ENCODE measurements around the gene TSACC.

Gene TSACC

DNA sequence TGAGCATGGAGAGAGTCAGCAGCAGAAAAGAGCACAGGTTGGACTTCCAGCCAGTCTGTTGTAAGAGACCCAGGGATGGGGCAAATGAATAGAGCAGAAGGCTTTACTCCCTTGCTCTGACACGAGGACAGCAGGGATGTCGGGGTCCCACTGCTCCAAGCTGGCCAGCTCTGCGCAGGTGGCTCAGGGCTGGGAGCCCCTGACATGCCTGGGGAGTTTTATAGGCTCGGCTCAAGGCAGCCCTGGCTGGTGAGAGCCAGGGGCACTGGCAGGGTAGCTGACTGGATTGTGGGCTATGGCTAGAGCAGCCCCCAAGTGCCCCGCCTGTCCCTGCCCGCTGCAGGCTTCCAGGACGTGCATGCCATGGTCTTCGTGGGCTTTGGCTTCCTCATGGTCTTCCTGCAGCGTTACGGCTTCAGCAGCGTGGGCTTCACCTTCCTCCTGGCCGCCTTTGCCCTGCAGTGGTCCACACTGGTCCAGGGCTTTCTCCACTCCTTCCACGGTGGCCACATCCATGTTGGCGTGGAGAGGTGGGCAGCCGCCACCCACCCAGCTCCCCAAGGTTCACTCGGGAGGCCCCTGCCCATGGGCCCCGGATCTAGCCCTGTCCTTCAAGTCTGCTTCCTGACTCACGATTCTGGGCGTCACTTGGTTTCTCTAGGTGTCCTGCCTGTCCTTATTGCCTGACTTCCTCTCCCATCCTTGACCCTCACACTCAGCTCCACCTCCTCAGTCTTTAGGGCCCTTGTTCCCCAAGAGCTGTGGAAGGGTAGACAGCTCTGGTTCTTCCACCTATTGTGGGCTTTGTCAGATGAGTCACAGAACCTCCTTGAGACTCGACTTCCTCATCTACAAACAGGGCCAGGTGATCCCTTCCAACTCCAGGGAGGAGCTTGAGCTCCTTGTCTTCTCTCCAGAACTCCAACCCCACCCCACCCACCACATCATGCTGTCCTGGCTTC lies 38.9 kb downstream of the TSACC start:
- DNase-seq (ENCODE audit: low spot score) = no peak

DNA sequence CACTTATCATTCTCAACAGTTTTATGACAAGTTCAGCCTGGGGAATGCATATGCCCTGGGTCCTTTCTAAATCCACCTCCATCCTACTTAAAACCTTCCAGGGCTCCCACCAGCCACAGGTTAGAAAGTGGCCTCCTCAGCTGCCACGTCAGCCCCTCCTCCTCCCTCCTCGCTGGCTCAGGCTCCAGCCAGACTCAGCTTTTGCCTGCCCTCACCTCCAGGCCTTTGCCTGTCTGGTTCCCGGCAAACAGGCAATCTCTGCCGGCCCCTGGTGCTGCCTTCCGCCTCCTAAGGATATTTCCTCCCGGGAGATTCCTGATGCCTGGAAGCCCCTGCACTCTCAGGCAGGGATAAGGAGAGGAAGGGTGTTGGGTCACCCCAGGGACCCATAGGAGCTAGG lies 40.2 kb downstream of the TSACC start:
- no peak for DNase-seq (ENCODE audit: low spot score)

- no peak for DNase-seq (ENCODE audit: low spot score)
Measured at GRCh38 chr1:156379420-156380165, 41.3 kb downstream of the TSACC start.

GRCh38 chr1:156382561-156382960 lies 44.2 kb downstream of the TSACC start:
- DNase-seq (ENCODE audit: low spot score) = no peak

GRCh38 chr1:156383023-156383422 lies 44.7 kb downstream of the TSACC start:
- peak; percentile 61 for DNase-seq (ENCODE audit: low spot score)

DNA sequence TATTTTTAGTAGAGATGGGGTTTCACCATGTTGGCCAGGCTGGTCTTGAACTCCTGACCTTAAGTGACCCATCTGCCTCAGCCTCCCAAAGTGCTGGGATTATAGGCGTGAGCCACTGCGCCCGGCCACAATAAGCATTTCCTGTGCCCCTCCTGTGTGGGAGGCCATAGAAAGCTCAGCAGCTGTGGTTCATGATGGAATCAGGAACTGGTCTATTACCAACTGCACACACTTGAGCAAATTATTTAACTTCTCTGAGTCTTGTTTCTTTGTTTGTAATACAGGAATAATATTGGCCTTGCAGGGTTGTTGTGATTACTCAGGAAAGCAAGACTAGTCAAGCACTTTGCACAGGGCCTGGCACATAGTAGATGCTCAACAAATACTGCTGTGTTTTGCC lies 45.7 kb downstream of the TSACC start:
- no peak for DNase-seq (ENCODE audit: low spot score)

DNA sequence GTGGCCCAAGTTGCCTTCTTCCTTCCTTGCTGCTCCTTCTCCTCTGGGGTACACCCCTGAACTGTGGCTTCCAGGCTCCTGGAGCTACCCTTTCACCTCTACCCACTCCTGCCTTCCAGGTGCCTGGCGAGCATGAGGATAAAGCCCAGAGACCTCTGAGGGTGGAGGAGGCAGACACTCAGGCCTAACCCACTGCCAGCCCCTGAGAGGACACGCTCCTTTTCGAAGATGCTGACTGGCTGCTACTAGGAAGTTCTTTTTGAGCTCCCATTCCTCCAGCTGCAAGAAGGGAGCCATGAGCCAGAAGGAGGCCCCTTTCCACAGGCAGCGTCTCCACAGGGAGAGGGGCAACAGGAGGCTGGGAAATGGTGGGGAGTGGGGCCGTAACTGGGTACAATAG lies 46.3 kb downstream of the TSACC start:
- no peak for DNase-seq (ENCODE audit: low spot score)

- DNase-seq (ENCODE audit: low spot score) = peak; percentile 73
Measured at GRCh38 chr1:156385534-156386031, 47.3 kb downstream of the TSACC start.

GRCh38 chr1:156386134-156386901 lies 48.0 kb downstream of the TSACC start:
- no peak for DNase-seq (ENCODE audit: low spot score)

GRCh38 chr1:156386949-156387869 lies 48.9 kb downstream of the TSACC start:
- DNase-seq (ENCODE audit: low spot score) = no peak

- DNase-seq (ENCODE audit: low spot score) = no peak
Measured at GRCh38 chr1:156387870-156388173, 49.5 kb downstream of the TSACC start.

DNA sequence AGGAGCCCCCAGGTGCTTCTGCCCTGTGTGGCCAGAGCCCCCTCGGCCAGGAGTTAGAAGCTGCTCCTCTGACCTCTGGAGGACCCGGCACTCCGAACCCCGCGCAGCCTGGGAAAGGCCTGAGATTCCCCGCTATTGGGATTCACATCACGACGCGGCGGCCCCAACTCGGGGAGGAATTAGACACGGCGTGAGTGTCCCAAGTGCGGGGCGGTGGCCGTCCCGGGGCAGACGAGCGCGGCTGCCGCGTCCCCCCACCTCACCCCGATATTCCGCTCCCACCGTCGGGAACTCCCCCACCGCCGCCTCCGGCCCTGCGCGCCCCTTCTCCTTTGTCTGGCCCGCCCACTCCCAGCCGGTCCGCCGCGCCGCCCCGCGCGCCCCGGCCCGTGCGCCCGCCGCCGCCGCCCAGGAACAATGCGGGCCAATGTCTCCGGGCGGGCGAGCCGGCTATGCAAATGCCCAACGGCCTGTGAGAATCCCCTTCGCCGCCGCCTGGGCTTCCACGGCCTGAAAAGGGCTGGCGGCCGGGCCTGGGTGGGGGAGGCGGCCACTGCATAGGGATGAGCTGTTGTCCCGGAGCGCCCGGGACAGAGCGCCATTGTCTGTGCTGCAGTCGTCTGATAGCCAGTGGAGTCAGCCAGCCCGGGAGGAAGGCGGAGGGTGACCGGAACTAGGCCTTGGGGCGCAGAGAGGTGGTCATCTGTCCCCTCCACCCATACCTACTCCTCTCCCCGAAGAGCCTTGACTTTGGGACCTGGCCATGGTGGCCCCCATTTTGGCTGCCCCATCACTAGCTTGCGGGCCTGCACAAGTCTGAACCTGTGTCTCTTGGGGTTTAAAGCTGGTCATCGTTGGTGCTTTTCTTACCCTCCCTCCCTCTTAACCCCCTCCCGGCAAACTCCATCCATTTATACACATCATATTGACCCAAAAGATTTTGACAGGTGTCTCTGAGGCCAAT lies 50.1 kb downstream of the TSACC start:
- DNase-seq (ENCODE audit: low spot score) = no peak

DNA sequence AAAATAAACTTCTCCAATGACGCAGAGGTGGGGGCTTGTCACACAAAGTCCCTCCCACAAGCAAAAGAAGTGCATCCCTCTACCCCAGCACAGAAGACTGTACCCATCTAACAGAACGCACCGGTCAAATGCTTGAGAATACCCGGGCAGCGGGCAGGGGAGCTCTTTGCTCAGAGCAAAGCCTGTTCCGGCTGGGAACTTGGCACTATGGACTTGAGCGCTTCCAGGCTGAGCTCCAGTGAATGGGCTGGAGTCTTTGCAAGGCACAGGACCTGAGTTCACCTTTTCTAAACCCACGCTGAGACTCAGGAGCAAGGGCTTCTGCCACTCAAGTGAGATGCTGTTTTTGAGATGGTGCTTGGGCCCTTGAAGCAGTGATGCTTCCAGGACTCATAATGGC lies 51.0 kb downstream of the TSACC start:
- no peak for DNase-seq (ENCODE audit: low spot score)

DNA sequence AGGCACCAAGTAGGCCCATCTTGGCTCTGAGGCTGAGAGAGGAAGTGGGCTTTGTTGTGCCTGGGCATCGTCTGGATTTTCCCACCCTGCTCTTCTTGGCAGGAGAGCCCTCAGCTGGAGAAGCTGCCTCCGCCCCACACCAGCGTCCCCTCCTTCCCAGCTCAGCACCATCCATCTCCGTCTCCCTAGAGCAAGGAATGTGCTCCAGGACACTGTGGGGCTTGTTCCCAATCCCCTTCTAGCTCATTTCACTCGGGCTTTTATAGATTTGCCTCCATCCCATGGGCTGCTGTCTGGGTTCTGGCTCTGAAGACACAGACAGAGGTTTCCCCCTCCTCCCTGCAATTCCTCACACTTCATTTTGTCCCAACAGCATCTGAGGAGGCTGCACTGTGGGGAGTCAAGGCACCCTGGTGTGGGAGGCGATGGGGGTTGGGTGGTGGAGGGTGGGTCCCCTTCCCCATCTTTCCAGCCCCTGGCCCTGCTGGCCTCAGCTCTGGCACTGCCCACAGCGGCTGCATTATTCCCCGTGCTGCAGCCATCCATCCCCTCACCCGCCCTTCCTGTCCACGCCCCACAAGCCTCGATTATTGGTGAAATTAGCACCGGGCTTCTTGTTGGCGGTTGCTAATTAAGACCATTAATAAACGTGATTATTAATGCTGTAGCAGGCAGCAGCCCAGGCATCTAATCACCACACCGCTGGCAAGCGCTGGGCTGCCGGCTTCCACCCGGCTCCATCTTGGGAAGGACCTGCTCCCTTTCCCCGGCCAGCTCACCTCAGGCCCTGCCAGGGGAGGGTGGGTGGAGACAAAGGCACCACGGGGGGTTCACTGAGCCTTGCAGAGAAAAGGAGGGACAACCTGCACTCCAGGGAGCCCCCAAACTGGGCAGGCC lies 52.4 kb downstream of the TSACC start:
- no peak for DNase-seq (ENCODE audit: low spot score)

- no peak for DNase-seq (ENCODE audit: low spot score)
Measured at GRCh38 chr1:156391366-156391677, 53.0 kb downstream of the TSACC start.

GRCh38 chr1:156391701-156392100 lies 53.4 kb downstream of the TSACC start:
- DNase-seq (ENCODE audit: low spot score) = no peak

- no peak for DNase-seq (ENCODE audit: low spot score)
Measured at GRCh38 chr1:156392452-156392853, 54.1 kb downstream of the TSACC start.

DNA sequence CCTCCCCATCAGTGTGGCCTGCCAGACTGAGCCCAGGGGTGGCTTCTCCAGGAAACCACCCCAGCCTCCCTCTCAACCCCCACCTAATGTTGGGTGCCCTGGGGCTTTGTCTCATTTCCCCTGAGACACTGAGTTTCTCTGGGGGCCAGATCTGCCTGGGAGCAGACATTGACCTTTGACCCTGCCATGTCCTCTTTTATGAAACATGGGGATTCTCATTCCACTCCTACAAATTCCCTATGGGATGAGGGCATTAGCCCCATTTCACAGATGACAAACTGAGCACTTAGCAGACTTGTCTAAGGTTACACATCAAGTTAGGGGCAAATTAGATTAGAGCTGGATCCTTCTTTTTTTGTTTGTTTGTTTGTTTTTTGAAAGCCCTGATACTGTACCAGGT lies 54.8 kb downstream of the TSACC start:
- no peak for DNase-seq (ENCODE audit: low spot score)

DNA sequence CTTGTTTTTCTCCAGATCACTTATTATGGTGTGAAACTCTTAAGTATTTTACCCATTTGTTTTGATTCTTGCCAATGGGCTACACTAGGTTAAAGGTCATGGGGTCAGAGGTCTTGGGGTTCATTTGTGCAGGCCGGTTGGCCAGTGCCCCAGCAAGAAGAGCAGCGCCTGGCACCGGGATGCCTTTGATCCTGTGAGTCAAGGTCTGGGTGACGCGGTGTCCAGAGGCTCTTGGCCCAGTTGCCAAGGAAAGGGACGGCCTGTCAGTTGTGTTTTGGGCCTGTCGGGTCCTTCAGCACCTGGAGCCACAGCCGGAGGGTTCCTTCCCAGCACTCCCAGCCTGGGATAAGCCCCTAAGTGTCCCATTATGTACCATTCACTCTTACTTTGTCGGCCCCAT lies 55.8 kb downstream of the TSACC start:
- DNase-seq (ENCODE audit: low spot score) = no peak
